MM.1S (cell line): ENCODE results near the gene CFAP251.

ENCODE experiments used
- CTCF ChIP-seq: fragments of 300-600 bp; sonication (generic); IDR thresholded peaks from 2 replicates; pipeline ENCODE4 v1.5.1; 2016; ENCODE audit warnings: antibody characterized with exemption, low read length, mixed read lengths
- EZH2 ChIP-seq: fragments of 300-600 bp; sonication (generic); optimal IDR thresholded peaks from 2 replicates; pipeline ENCODE3; 2017; ENCODE audit warnings: low read depth, mild to moderate bottlenecking, antibody characterized with exemption, low read length, mixed read lengths

GRCh38 chr12:121989276-121990113 lies 71.1 kb downstream of the CFAP251 start:
- TF ChIP-seq CTCF (no peak), EZH2 (no peak)
